DOHH2 (cell line): ENCODE data around the gene IFT122.

Experiments used
- H3F3A ChIP-seq: fragments of 200-600 bp; sonication (generic), shearing (Covaris generic); 2 replicates; pipeline ENCODE4 v1.6.0; 2016; ENCODE audit warnings: antibody characterized with exemption, mild to moderate bottlenecking; ENCODE audit not compliant: control insufficient read depth, insufficient read depth
- H3K27ac ChIP-seq: fragments of 200-600 bp; sonication (generic); 2 replicates; pipeline ENCODE4 v1.5.1; 2014; ENCODE audit warnings: low read depth, mild to moderate bottlenecking, low read length, moderate library complexity
- H3K27me3 ChIP-seq: fragments of 200-600 bp; sonication (generic); 2 replicates; pipeline ENCODE4 v1.6.1; 2014; ENCODE audit warnings: mild to moderate bottlenecking, low read length, mixed read lengths; ENCODE audit not compliant: control insufficient read depth
- H3K36me3 ChIP-seq: fragments of 200-600 bp; sonication (generic); 2 replicates; pipeline ENCODE4 v1.6.1; 2014; ENCODE audit warnings: mild to moderate bottlenecking, low read length, moderate library complexity, mixed read lengths; ENCODE audit not compliant: control insufficient read depth
- H3K4me1 ChIP-seq: fragments of 200-600 bp; sonication (generic); 2 replicates; pipeline ENCODE4 v1.6.1; 2014; ENCODE audit warnings: mild to moderate bottlenecking, low read length, mixed read lengths; ENCODE audit not compliant: control insufficient read depth
- H3K4me2 ChIP-seq: fragments of 200-600 bp; sonication (generic); 2 replicates; pipeline ENCODE4 v1.6.0; 2014; ENCODE audit warnings: mild to moderate bottlenecking, low read length, moderate library complexity
- H3K4me3 ChIP-seq: fragments of 200-600 bp; sonication (generic); 2 replicates; pipeline ENCODE4 v1.5.1; 2014; ENCODE audit warnings: mild to moderate bottlenecking, low read length, mixed read lengths
- H3K79me2 ChIP-seq: fragments of 200-600 bp; sonication (generic); 2 replicates; pipeline ENCODE4 v1.6.1; 2014; ENCODE audit warnings: mild to moderate bottlenecking, low read length, mixed read lengths; ENCODE audit not compliant: control insufficient read depth
- H3K9me2 ChIP-seq: fragments of 200-600 bp; sonication (generic); replicated peaks from 2 replicates; pipeline ENCODE4 v1.6.1; 2014; ENCODE audit warnings: mild to moderate bottlenecking, low read length, mixed read lengths; ENCODE audit not compliant: control insufficient read depth
- H3K9me3 ChIP-seq: fragments of 200-600 bp; sonication (generic); 2 replicates; pipeline ENCODE4 v1.6.1; 2014; ENCODE audit warnings: antibody characterized with exemption, low read length, mixed read lengths; ENCODE audit not compliant: control insufficient read depth, insufficient read depth
- H4K20me1 ChIP-seq: fragments of 200-600 bp; sonication (generic); 2 replicates; pipeline ENCODE4 v1.6.0; 2014; ENCODE audit warnings: low read depth, mild to moderate bottlenecking, antibody characterized with exemption, low read length, moderate library complexity; ENCODE audit not compliant: control insufficient read depth, insufficient read depth
- CTCF ChIP-seq: fragments of 200-600 bp; sonication (generic); IDR thresholded peaks from one replicate; pipeline ENCODE4 v1.5.1; 2014; ENCODE audit warnings: antibody characterized with exemption, mild to moderate bottlenecking, low read depth, low read length; ENCODE audit not compliant: poor library complexity, severe bottlenecking
- EZH2phosphoT487 ChIP-seq: fragments of 200-600 bp; sonication (generic); IDR thresholded peaks from 2 replicates; pipeline ENCODE4 v1.6.1; 2017; ENCODE audit warnings: borderline replicate concordance, mild to moderate bottlenecking, antibody characterized with exemption, low read length, moderate library complexity, mixed read lengths

The IFT122 gene

GRCh38 chr3:129421988-129422745, 17.9 kb upstream of the IFT122 start:
- no peaks in the 10 kb centered on the region for H3K27me3 ChIP-seq
- no peak overlapping the region for H3K4me2 ChIP-seq
- no peak overlapping the region for H3K27ac ChIP-seq
- no peak overlapping the region for H3K4me3 ChIP-seq
- H4K20me1 ChIP-seq = no peaks in the 10 kb centered on the region
- no peaks in the 10 kb centered on the region for H3K79me2 ChIP-seq
- H3K36me3 ChIP-seq = peaks cover 5% of the 10 kb centered on the region
- H3K9me2 ChIP-seq = no peaks in the 10 kb centered on the region
- H3K4me1 ChIP-seq = peaks cover 31% of the 10 kb centered on the region
- 0 out of 2 replicates have a peak, but pooled peaks cover 3% of the 10 kb centered on the region for H3F3A ChIP-seq
- TF ChIP-seq EZH2phosphoT487 (no peak), CTCF (no peak)
- H3K9me3 ChIP-seq = peaks cover 10% of the 10 kb centered on the region; the same call in 1 of the 2 replicates

GRCh38 chr3:129422897-129423296, 17.1 kb upstream of the IFT122 start:
- Histone ChIP-seq H3F3A (0 out of 2 replicates have a peak, but pooled peaks cover 3% of the 10 kb centered on the region), H3K9me2 (no peaks in the 10 kb centered on the region), H3K4me2 (no peak overlapping the region), H3K27ac (no peak overlapping the region), H3K4me1 (peaks cover 24% of the 10 kb centered on the region), H3K36me3 (peaks cover 5% of the 10 kb centered on the region), H3K27me3 (no peaks in the 10 kb centered on the region), H3K4me3 (no peak overlapping the region), H3K79me2 (no peaks in the 10 kb centered on the region), H4K20me1 (no peaks in the 10 kb centered on the region), H3K9me3 (peaks cover 10% of the 10 kb centered on the region; the same call in 1 of the 2 replicates)
- TF ChIP-seq EZH2phosphoT487 (no peak), CTCF (no peak)

- TF ChIP-seq EZH2phosphoT487 = no peak
- H3K4me3 ChIP-seq = peak overlapping the region; percentile 43
- peak overlapping the region; percentile 36 for H3K4me2 ChIP-seq
- peaks cover 37% of the 10 kb centered on the region for H3K4me1 ChIP-seq
- peaks cover 5% of the 10 kb centered on the region for H3F3A ChIP-seq
- H3K36me3 ChIP-seq = peaks cover 13% of the 10 kb centered on the region
- no peaks in the 10 kb centered on the region for H4K20me1 ChIP-seq
- H3K27ac ChIP-seq = peak overlapping the region; percentile 36
- peaks cover 10% of the 10 kb centered on the region; the same call in 1 of the 2 replicates for H3K9me3 ChIP-seq
- no peaks in the 10 kb centered on the region for H3K27me3 ChIP-seq
- no peaks in the 10 kb centered on the region for H3K9me2 ChIP-seq
- no peaks in the 10 kb centered on the region for H3K79me2 ChIP-seq
Measured at GRCh38 chr3:129424185-129424841, 15.7 kb upstream of the IFT122 start.

DNA sequence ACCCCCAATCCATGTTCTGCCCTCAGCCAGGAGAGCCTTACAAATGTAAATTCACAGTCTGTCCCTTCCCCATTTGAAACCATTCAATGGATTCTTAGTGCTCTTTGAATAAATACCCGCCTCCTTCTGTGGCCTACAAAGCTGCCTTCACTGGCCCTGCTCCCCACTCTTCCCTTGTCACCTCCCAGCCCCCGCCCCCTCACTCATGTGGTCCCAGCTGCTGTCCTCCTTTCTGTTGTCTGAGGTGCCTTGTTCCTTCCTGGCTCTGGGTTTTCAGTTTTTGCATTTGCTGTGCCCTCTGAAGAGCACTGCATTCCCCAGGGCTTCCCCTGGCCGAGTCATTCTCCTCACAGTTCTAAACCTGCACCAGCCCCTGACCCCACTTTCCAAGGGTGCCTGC, 14.8 kb upstream of the IFT122 start:
- no peak overlapping the region for H3K27ac ChIP-seq
- no peak for TF ChIP-seq EZH2phosphoT487
- TF ChIP-seq CTCF = no peak
- H3F3A ChIP-seq = peaks cover 14% of the 10 kb centered on the region

More for the DNA sequence above, 14.8 kb upstream of the IFT122 start:
- Histone ChIP-seq H3K36me3 (peaks cover 20% of the 10 kb centered on the region), H3K4me1 (peaks cover 44% of the 10 kb centered on the region), H4K20me1 (no peaks in the 10 kb centered on the region), H3K27me3 (no peaks in the 10 kb centered on the region), H3K9me3 (peaks cover 10% of the 10 kb centered on the region; the same call in 1 of the 2 replicates), H3K9me2 (no peaks in the 10 kb centered on the region), H3K4me2 (no peak overlapping the region), H3K4me3 (no peak overlapping the region), H3K79me2 (no peaks in the 10 kb centered on the region)
